PC-3 (cell line): ENCODE measurements around the gene TMEM186.

ENCODE experiments used
- CTCF ChIP-seq: fragments of 300-600 bp; sonication (generic); conservative IDR thresholded peaks from 2 replicates; pipeline ENCODE4 v1.5.1; 2017; ENCODE audit warnings: antibody characterized with exemption, low read depth, mild to moderate bottlenecking, low read length
- EZH2 ChIP-seq: fragments of 300-600 bp; sonication (generic); IDR thresholded peaks from one replicate; pipeline ENCODE4 v1.6.1; 2017; ENCODE audit warnings: antibody characterized with exemption, mild to moderate bottlenecking, low read length; ENCODE audit not compliant: unreplicated experiment
- EZH2phosphoT487 ChIP-seq: fragments of 300-600 bp; sonication (generic); IDR thresholded peaks from 2 replicates; pipeline ENCODE4 v1.6.1; 2018; ENCODE audit warnings: mild to moderate bottlenecking, antibody characterized with exemption, low read length, borderline replicate concordance

- TF ChIP-seq CTCF (no peak), EZH2phosphoT487 (no peak), EZH2 (no peak)
Observed at GRCh38 chr16:8808009-8808408, 10.6 kb upstream of the TMEM186 start.
